HEK293 (cell line): Measurements from ENCODE around the gene NTN3.
A peak's percentile ranks its signal among the peaks of the same experiment; 100 is the strongest.

ENCODE experiments used
- CTCF ChIA-PET: fragments of 350-600 bp; formaldehyde crosslinking; extraction: SDS; loops from one replicate; lab custom pipeline; 2021; ENCODE audit warnings: antibody characterized with exemption; lab: Yijun Ruan, JAX
- POLR2A ChIA-PET: fragments of 300-600 bp; formaldehyde crosslinking; extraction: SDS; loops from one replicate; lab custom pipeline; 2020; ENCODE audit warnings: antibody characterized with exemption, inconsistent platforms; lab: Yijun Ruan, JAX
- H3K27ac ChIP-seq: fragments of 200-500 bp; sonication (Bioruptor generic); 2 replicates; pipeline ENCODE4 v1.5.1; 2014; ENCODE audit warnings: low read depth, low read length, control low read depth, inconsistent platforms; ENCODE audit errors: extremely low read depth
- H3K36me3 ChIP-seq, 2 experiments: fragments of 200-500 bp in 1 of 2; sonication (Bioruptor generic) in 1 of 2; 1 replicate in 1 of 2; 2 replicates in 1 of 2; pipeline ENCODE4 v1.5.1; 2014 to 2017; ENCODE audit warnings: inconsistent platforms in 2 of 2, low read length in 2 of 2; ENCODE audit not compliant: control insufficient read depth in 2 of 2, insufficient read depth in 1 of 2
- H3K4me1 ChIP-seq: fragments of 200-500 bp; sonication (Bioruptor generic); 2 replicates; pipeline ENCODE4 v1.5.1; 2014; ENCODE audit warnings: mild to moderate bottlenecking, low read length, inconsistent platforms; ENCODE audit not compliant: control insufficient read depth, insufficient read depth
- H3K4me3 ChIP-seq: 2 replicates; pipeline ENCODE4 v1.5.1; 2011; ENCODE audit warnings: low read depth, mild to moderate bottlenecking, control low read depth, low read length, moderate library complexity
- H3K9me3 ChIP-seq: fragments of 200-500 bp; sonication (Bioruptor generic); 2 replicates; pipeline ENCODE4 v1.5.1; 2014; ENCODE audit warnings: low read depth, low read length, inconsistent platforms; ENCODE audit not compliant: control insufficient read depth, insufficient read depth
- BCL11A ChIP-seq: fragments of 450-650 bp; formaldehyde crosslinking; IDR thresholded peaks from 2 replicates; pipeline ENCODE4 v1.5.1; 2016; ENCODE audit warnings: low read depth, missing biosample characterization, missing genetic modification characterization
- GLIS2 ChIP-seq: fragments of 450-650 bp; formaldehyde crosslinking; IDR thresholded peaks from 2 replicates; pipeline ENCODE4 v1.5.1; 2016; ENCODE audit warnings: missing biosample characterization, missing genetic modification characterization
- KLF7 ChIP-seq: fragments of 450-650 bp; formaldehyde crosslinking; IDR thresholded peaks from 2 replicates; pipeline ENCODE4 v1.5.1; 2016; ENCODE audit warnings: missing biosample characterization, missing genetic modification characterization, borderline replicate concordance
- MZF1 ChIP-seq: fragments of 450-650 bp; formaldehyde crosslinking; IDR thresholded peaks from 2 replicates; pipeline ENCODE4 v1.5.1; 2017; ENCODE audit warnings: missing biosample characterization, missing genetic modification characterization, borderline replicate concordance
- PRDM2 ChIP-seq: fragments of 450-650 bp; formaldehyde crosslinking; IDR thresholded peaks from 2 replicates; pipeline ENCODE4 v1.5.1; 2016; ENCODE audit warnings: missing biosample characterization, missing genetic modification characterization, borderline replicate concordance
- REPIN1 ChIP-seq: fragments of 450-650 bp; formaldehyde crosslinking; IDR thresholded peaks from 2 replicates; pipeline ENCODE4 v1.5.1; 2017; ENCODE audit warnings: missing biosample characterization, missing genetic modification characterization, low read depth
- SCRT1 ChIP-seq: fragments of 450-650 bp; formaldehyde crosslinking; IDR thresholded peaks from 2 replicates; pipeline ENCODE4 v1.5.1; 2016; ENCODE audit warnings: missing biosample characterization, missing genetic modification characterization, borderline replicate concordance
- TSHZ1 ChIP-seq: fragments of 450-650 bp; formaldehyde crosslinking; IDR thresholded peaks from 2 replicates; pipeline ENCODE4 v1.5.1; 2016; ENCODE audit warnings: missing biosample characterization, missing genetic modification characterization, borderline replicate concordance
- ZBTB44 ChIP-seq: fragments of 450-650 bp; IDR thresholded peaks from 2 replicates; pipeline ENCODE4 v1.5.1; 2018; ENCODE audit warnings: missing biosample characterization, mild to moderate bottlenecking, missing genetic modification characterization
- ZNF133 ChIP-seq: fragments of 450-650 bp; formaldehyde crosslinking; IDR thresholded peaks from 2 replicates; pipeline ENCODE4 v1.5.1; 2016; ENCODE audit warnings: missing biosample characterization, missing genetic modification characterization
- ZNF366 ChIP-seq: fragments of 450-650 bp; formaldehyde crosslinking; conservative IDR thresholded peaks from 2 replicates; pipeline ENCODE4 v1.5.1; 2016; ENCODE audit warnings: missing biosample characterization, missing genetic modification characterization
- ZNF404 ChIP-seq: fragments of 450-650 bp; formaldehyde crosslinking; IDR thresholded peaks from 2 replicates; pipeline ENCODE4 v1.5.1; 2017; ENCODE audit warnings: missing biosample characterization, missing genetic modification characterization
- ZNF514 ChIP-seq: fragments of 450-650 bp; formaldehyde crosslinking; IDR thresholded peaks from 2 replicates; pipeline ENCODE4 v1.5.1; 2016; ENCODE audit warnings: missing biosample characterization, missing genetic modification characterization
- ZNF521 ChIP-seq: fragments of 450-650 bp; formaldehyde crosslinking; IDR thresholded peaks from 2 replicates; pipeline ENCODE4 v1.5.1; 2017; ENCODE audit warnings: missing biosample characterization, mild to moderate bottlenecking, missing genetic modification characterization
- ZNF555 ChIP-seq: fragments of 450-650 bp; formaldehyde crosslinking; conservative IDR thresholded peaks from 2 replicates; pipeline ENCODE4 v1.5.1; 2017; ENCODE audit warnings: missing biosample characterization, mild to moderate bottlenecking, missing genetic modification characterization, inconsistent platforms
- ZNF561 ChIP-seq: fragments of 450-650 bp; IDR thresholded peaks from 2 replicates; pipeline ENCODE4 v1.5.1; 2018; ENCODE audit warnings: missing biosample characterization, missing genetic modification characterization, borderline replicate concordance
- ZNF621 ChIP-seq: fragments of 450-650 bp; formaldehyde crosslinking; IDR thresholded peaks from 2 replicates; pipeline ENCODE4 v1.5.1; 2017; ENCODE audit warnings: missing biosample characterization, missing genetic modification characterization
- ZNF670 ChIP-seq: fragments of 450-650 bp; formaldehyde crosslinking; IDR thresholded peaks from 2 replicates; pipeline ENCODE4 v1.5.1; 2016; ENCODE audit warnings: missing biosample characterization, missing genetic modification characterization, low read depth
- ZNF701 ChIP-seq: fragments of 450-650 bp; formaldehyde crosslinking; IDR thresholded peaks from 2 replicates; pipeline ENCODE4 v1.5.1; 2016; ENCODE audit warnings: missing biosample characterization, missing genetic modification characterization
- ZNF747 ChIP-seq: fragments of 450-650 bp; formaldehyde crosslinking; IDR thresholded peaks from 2 replicates; pipeline ENCODE4 v1.5.1; 2016; ENCODE audit warnings: missing biosample characterization, missing genetic modification characterization
- ZSCAN16 ChIP-seq: fragments of 450-650 bp; formaldehyde crosslinking; IDR thresholded peaks from 2 replicates; pipeline ENCODE4 v1.5.1; 2016; ENCODE audit warnings: missing biosample characterization, missing genetic modification characterization
- ZSCAN30 ChIP-seq: fragments of 450-650 bp; IDR thresholded peaks from 2 replicates; pipeline ENCODE4 v1.5.1; 2018; ENCODE audit warnings: missing biosample characterization, mild to moderate bottlenecking, missing genetic modification characterization, moderate library complexity
- TF ChIP-seq, protein P1 (sequence below): fragments of 450-650 bp; formaldehyde crosslinking; IDR thresholded peaks from 2 replicates; pipeline ENCODE4 v1.5.1; 2016; ENCODE audit warnings: missing biosample characterization, missing genetic modification characterization

Gene NTN3

DNA sequence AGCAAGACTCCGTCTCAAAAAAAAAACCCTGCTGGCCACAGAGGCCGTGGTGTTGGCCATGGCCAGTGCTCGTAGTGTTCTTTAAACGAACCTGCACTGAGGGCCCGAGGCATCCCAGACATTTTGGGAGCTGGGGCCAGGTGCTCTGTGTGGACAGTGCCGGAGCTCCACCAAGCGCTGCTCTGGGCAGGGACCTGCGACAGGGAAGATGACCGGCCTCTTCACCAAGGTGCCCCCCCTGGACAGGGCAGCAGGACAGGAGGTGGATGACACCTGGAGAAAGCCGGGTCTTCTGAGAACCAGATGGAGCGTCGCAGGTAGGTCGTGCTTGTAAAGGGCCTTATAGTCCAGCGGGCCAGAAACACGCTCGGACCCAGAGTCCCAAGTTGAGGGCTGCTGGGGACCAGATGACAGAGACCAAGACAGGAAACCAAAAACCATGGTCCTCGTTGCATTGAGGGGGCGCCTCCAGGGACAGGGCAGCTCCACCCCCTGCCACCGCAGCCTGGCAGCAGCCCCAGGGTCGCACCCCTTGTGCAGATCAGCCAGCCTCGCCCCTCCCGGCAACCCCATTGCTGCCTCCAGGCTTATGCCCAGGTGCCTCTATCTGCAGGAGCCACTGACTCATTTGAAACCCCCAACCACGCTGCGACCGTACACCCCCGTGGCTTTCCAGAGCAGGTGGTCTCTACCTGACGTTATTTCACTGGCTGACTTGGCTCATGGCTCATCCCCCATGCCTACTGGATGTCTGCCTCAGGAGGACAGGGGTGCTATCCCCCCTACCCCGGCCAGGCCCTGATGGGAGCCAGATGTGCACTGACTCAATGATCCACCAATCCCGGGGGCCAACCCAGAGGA is 4.2 kb upstream of the NTN3 start (continued):
- TF ChIP-seq ZNF561 (tag by site-specific recombination): no peak
- no peak for TF ChIP-seq REPIN1
- no peak for TF ChIP-seq SCRT1
- TF ChIP-seq ZNF514 (tag by site-specific recombination): no peak
- no peak for TF ChIP-seq ZNF521 (tag by site-specific recombination)
- no peak for TF ChIP-seq ZSCAN30 (tag by site-specific recombination)
- TF ChIP-seq ZSCAN16 (tag by site-specific recombination): no peak
- no peak for TF ChIP-seq ZNF404 (tag by site-specific recombination)
- no peak for TF ChIP-seq PRDM2 (tag by site-specific recombination)
- TF ChIP-seq MZF1 (tag by site-specific recombination): no peak
- no peak for TF ChIP-seq KLF7 (tag by site-specific recombination)
- TF ChIP-seq TSHZ1: no peak
- TF ChIP-seq ZNF701 (tag by site-specific recombination): no peak

GRCh38 chr16:2467528-2468232 is 3.4 kb upstream of the NTN3 start:
- Histone ChIP-seq H3K4me1 (peaks cover 27% of the 10 kb centered on the region), H3K9me3 (no peaks in the 10 kb centered on the region), H3K36me3 (peaks cover 0 to 13% of the 10 kb centered on the region in 2 experiments; a peak in 1 of 3 replicates), H3K27ac (peak overlapping the region; percentile 85), H3K4me3 (peak overlapping the region; percentile 37)
- CTCF ChIA-PET: interaction anchor here (0.6 kb wide), 1 partner anchor 32 kb away, joined by 3 read pairs; no protein-coding TSS in a partner anchor
- POLR2A ChIA-PET: interaction anchor here (0.6 to 3.2 kb wide), 8 partner anchors 8 to 263 kb away, joined by 3 to 34 read pairs (median 4); partner anchors contain the start of genes ATP6V0C and TEDC2
- TF ChIP-seq ZNF621 (tag by site-specific recombination) (no peak), ZNF133 (tag by site-specific recombination) (no peak), ZNF555 (tag by site-specific recombination) (no peak), ZNF747 (tag by site-specific recombination) (no peak), GLIS2 (tag by site-specific recombination) (peak; percentile 62; the same call in 1 of the 2 replicates), ZNF366 (tag by site-specific recombination) (no peak), ZNF670 (tag by site-specific recombination) (no peak), ZBTB44 (tag by site-specific recombination) (no peak), BCL11A (tag by site-specific recombination) (no peak)
- TF ChIP-seq, protein P1, sequence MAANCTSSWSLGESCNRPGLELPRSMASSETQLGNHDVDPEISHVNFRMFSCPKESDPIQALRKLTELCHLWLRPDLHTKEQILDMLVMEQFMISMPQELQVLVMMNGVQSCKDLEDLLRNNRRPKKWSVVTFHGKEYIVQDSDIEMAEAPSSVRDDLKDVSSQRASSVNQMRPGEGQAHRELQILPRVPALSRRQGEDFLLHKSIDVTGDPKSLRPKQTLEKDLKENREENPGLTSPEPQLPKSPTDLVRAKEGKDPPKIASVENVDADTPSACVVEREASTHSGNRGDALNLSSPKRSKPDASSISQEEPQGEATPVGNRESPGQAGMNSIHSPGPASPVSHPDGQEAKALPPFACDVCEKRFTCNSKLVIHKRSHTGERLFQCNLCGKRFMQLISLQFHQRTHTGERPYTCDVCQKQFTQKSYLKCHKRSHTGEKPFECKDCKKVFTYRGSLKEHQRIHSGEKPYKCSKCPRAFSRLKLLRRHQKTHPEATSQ (tag by site-specific recombination): no peak
